GM13977 (cell line): ENCODE results near the gene ADGRG2.

Source experiments
- DNase-seq: peaks from one replicate; pipeline ENCODE4 v3.0.0; 2012; ENCODE audit warnings: low spot score
- CTCF ChIP-seq: IDR thresholded peaks from 2 replicates; pipeline ENCODE4 v1.5.1; 2012; ENCODE audit warnings: mild to moderate bottlenecking, control low read depth; ENCODE audit not compliant: insufficient read depth; ENCODE audit errors: extremely low read depth, missing control alignments
- in situ Hi-C: fragments of 300-500 bp; cut with MboI; formaldehyde crosslinking; loops from one replicate; pipeline ENCODE4 v1.12.0; 2022; ENCODE audit warnings: low sequenced_read_pairs, low pct_unique_long_range_greater_than_20kb, mixed read lengths, inconsistent platforms; ENCODE audit not compliant: unreplicated experiment

The ADGRG2 gene

GRCh38 chrX:19091596-19091995 is 30.7 kb downstream of the ADGRG2 start:
- in situ Hi-C loops = no loop called here
- no peak for TF ChIP-seq CTCF
- DNase-seq = no peak

- no peak for TF ChIP-seq CTCF
- in situ Hi-C loops = no loop called here
- no peak for DNase-seq
These were observed 32.7 kb downstream of the ADGRG2 start for GRCh38 chrX:19089555-19090040.

- in situ Hi-C loops = no loop called here
- no peak for DNase-seq
- TF ChIP-seq CTCF = no peak
These were observed 36.0 kb downstream of the ADGRG2 start for GRCh38 chrX:19086102-19086772.

GRCh38 chrX:19085666-19086065 is 36.6 kb downstream of the ADGRG2 start:
- in situ Hi-C loops = no loop called here
- no peak for TF ChIP-seq CTCF

GRCh38 chrX:19075754-19076153 is 46.5 kb downstream of the ADGRG2 start:
- no peak for DNase-seq
- no peak for TF ChIP-seq CTCF
- in situ Hi-C loops = no loop called here

More at GRCh38 chrX:19085666-19086065, 36.6 kb downstream of the ADGRG2 start:
- DNase-seq = no peak

GRCh38 chrX:19072372-19072771 is 49.9 kb downstream of the ADGRG2 start:
- in situ Hi-C loops = no loop called here
- TF ChIP-seq CTCF = no peak
- DNase-seq = no peak
